NCI-H1092 (cell line): ENCODE data around the gene UBXN10.

Experiments
- DNase-seq: peaks from one replicate; lab custom pipeline; 2025; lab: John Stamatoyannopoulos, UW

The UBXN10 gene

DNA sequence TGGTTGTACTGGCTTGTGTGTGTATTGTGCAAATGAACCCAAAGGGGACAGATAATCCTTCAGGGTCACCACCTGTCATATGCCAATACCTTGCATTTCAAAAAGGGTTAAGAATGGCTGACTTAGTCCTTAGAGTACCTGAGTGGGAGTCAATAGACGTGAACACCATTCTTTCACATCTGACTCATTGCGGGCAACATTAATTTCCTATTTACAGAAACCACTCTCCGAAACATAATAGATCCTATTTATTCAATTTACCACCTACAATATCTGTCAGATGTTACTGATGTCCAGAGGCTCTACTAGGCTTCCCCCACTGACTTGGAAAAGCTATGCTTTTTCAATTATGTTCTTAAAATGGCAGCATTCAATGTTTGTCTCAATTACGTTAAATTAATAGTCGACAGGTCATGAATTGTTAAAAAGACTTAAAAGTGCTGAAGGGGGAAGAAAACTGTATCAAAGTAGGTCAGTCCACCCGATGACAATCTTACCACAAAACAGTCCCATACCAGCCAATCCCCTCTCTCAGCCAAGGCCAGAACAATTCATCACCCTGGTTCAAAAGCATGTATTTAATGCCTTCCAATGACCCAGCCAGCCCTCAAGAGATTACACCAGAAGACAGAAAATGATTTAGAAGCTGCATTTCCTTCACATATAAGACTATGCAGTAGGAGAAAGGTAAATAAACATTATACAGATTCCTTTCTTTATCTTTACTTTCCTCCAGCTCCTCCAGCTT, 49.1 kb downstream of the UBXN10 start:
- DNase-seq, result no peak

DNA sequence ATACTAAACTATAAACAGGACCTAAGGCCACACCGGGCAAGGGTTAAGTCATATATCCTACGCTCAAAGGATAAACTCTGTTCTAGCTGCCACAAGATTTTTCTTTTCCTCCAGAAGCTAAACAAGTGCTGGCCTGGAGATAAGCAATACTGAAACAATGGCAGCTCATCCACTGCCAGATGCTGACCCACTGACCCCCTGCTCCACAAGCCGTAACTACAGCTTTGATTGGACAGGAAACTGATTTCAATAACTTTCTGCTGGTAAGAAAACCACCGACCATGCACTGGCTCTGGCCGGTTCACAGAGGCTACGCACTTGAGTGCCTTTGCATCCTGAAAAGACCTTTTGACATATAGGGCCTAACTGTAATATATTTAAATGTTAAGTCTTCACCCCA, 51.8 kb downstream of the UBXN10 start:
- no peak for DNase-seq

DNA sequence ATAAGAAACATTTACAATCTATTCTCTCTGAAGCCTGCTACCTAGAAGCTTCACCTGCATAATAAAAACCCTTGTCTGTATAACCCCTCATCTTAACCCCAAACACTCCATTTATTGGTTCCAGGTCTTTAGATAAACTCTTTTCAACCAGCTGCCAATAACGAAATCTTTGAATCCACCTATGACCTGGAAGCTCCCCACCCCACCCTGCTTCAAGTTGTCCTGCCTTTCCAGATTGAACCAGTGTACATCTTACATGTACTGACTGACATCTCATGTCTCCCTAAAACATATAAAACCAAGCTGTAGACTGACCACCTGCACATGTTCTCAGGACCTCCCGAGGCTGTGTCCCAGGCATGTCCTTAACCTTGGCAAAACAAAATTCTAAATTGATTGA, 54.1 kb downstream of the UBXN10 start:
- no peak for DNase-seq

DNA sequence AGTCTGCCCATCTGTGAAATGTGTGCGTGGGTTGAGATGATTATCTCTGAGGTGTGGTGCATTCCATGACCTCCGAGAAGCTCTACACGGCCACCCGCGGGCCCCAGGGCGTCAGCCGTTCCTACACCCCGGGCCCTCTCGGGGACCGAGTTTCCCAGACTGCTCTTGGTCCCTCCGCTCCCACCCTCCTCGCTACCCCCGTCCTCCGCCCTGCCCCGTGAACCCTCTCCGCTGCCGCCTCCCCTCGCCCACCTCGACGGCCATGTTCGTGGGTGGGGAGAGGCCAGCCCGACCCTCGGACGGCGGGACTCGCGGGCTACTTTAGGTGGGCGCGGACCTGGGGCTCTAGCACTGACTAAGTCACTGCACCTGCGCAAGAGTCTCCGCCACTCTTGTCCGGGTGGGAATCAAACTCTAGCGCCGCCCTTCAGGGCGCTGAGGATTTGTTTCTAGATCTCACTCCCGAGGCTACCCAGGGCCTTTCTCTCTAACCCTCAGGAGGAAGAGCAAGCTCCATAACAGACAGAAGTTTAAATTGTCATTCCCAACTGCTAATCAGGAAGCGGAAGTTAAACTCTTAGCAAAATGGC, 57.1 kb downstream of the UBXN10 start:
- no peak for DNase-seq
